Central memory CD8-positive, alpha-beta T cell (primary cell): Measurements from ENCODE around the gene SKI.
A peak's percentile ranks its signal among the peaks of the same experiment; 100 is the strongest.

Experiments
- ATAC-seq: fragments of 150-1000 bp; cut with Tn5 transposase; replicated peaks from 2 replicates; pipeline ENCODE4 v1.10.0; 2022; ENCODE audit warnings: mild to moderate bottlenecking, moderate FRiP score, moderate number of reproducible peaks; ENCODE audit not compliant: poor library complexity, severe bottlenecking; ENCODE audit errors: extremely low read depth
- DNase-seq, 2 donors: peaks; one replicate each; pipeline ENCODE4 v3.0.0; 2021; ENCODE audit warnings: low spot score in 2 of 2
- H3K27ac Mint-ChIP-seq: one replicate; pipeline ENCODE4 v1.8.0; 2022; ENCODE audit warnings: low read depth, mild to moderate bottlenecking, moderate library complexity, mixed read lengths
- H3K27me3 Mint-ChIP-seq: one replicate; pipeline ENCODE4 v1.8.0; 2022; ENCODE audit warnings: mixed read lengths
- H3K36me3 Mint-ChIP-seq: one replicate; pipeline ENCODE4 v1.8.0; 2022; ENCODE audit warnings: mild to moderate bottlenecking, moderate library complexity, mixed read lengths; ENCODE audit not compliant: insufficient read depth
- H3K4me1 Mint-ChIP-seq: one replicate; pipeline ENCODE4 v1.8.0; 2022; ENCODE audit warnings: mixed read lengths
- H3K4me3 Mint-ChIP-seq: one replicate; pipeline ENCODE4 v1.8.0; 2022; ENCODE audit warnings: mild to moderate bottlenecking, moderate library complexity, mixed read lengths
- H3K9me3 Mint-ChIP-seq: one replicate; pipeline ENCODE4 v1.8.0; 2022; ENCODE audit warnings: mixed read lengths

Gene SKI

GRCh38 chr1:2300004-2300771 lies 72.1 kb downstream of the SKI start:
- H3K36me3 Mint-ChIP-seq: peaks cover 51% of the 10 kb centered on the region
- H3K4me1 Mint-ChIP-seq: peaks cover 37% of the 10 kb centered on the region
- peak overlapping the region; percentile 98 for H3K27ac Mint-ChIP-seq
- H3K9me3 Mint-ChIP-seq: no peaks in the 10 kb centered on the region
- no peaks in the 10 kb centered on the region for H3K27me3 Mint-ChIP-seq
- H3K4me3 Mint-ChIP-seq: peak overlapping the region; percentile 74
- DNase-seq (peak; percentile 72 to 93), ATAC-seq (peak; percentile 74)

GRCh38 chr1:2300851-2301606 lies 72.9 kb downstream of the SKI start:
- Mint-ChIP-seq H3K9me3 (no peaks in the 10 kb centered on the region), H3K4me3 (peak overlapping the region; percentile 74), H3K4me1 (peaks cover 44% of the 10 kb centered on the region), H3K27me3 (no peaks in the 10 kb centered on the region), H3K27ac (peak overlapping the region; percentile 98), H3K36me3 (peaks cover 58% of the 10 kb centered on the region)
- peak; percentile 73 for ATAC-seq
- DNase-seq: peak; percentile 88 to 97

- DNase-seq (no peak), ATAC-seq (no peak)
- H3K4me1 Mint-ChIP-seq: peaks cover 40% of the 10 kb centered on the region
- peaks cover 60% of the 10 kb centered on the region for H3K36me3 Mint-ChIP-seq
- H3K27me3 Mint-ChIP-seq: no peaks in the 10 kb centered on the region
- H3K27ac Mint-ChIP-seq: peak overlapping the region; percentile 98
- H3K4me3 Mint-ChIP-seq: peak overlapping the region; percentile 74
- no peaks in the 10 kb centered on the region for H3K9me3 Mint-ChIP-seq
Measured at GRCh38 chr1:2301607-2302291, 73.6 kb downstream of the SKI start.

GRCh38 chr1:2302292-2302925 lies 74.3 kb downstream of the SKI start:
- Mint-ChIP-seq H3K36me3 (peaks cover 61% of the 10 kb centered on the region), H3K4me1 (peaks cover 39% of the 10 kb centered on the region), H3K27me3 (no peaks in the 10 kb centered on the region), H3K27ac (peak overlapping the region; percentile 98), H3K9me3 (no peaks in the 10 kb centered on the region), H3K4me3 (peak overlapping the region; percentile 37)
- DNase-seq (no peak), ATAC-seq (no peak)

- no peak for DNase-seq
- ATAC-seq: no peak
- Mint-ChIP-seq H3K36me3 (peaks cover 66% of the 10 kb centered on the region), H3K9me3 (no peaks in the 10 kb centered on the region), H3K4me1 (peaks cover 43% of the 10 kb centered on the region), H3K27ac (peak overlapping the region; percentile 95), H3K27me3 (no peaks in the 10 kb centered on the region), H3K4me3 (peak overlapping the region; percentile 37)
Measured at GRCh38 chr1:2303016-2303775, 75.1 kb downstream of the SKI start.

- Mint-ChIP-seq H3K4me3 (peak overlapping the region; percentile 37), H3K27ac (peak overlapping the region; percentile 95), H3K27me3 (no peaks in the 10 kb centered on the region), H3K9me3 (no peaks in the 10 kb centered on the region), H3K36me3 (peaks cover 69% of the 10 kb centered on the region), H3K4me1 (peaks cover 39% of the 10 kb centered on the region)
- DNase-seq (no peak), ATAC-seq (no peak)
Measured at GRCh38 chr1:2303781-2304180, 75.7 kb downstream of the SKI start.

GRCh38 chr1:2304282-2304681 lies 76.2 kb downstream of the SKI start:
- Mint-ChIP-seq H3K27ac (peak overlapping the region; percentile 95), H3K4me1 (peaks cover 36% of the 10 kb centered on the region), H3K36me3 (peaks cover 68% of the 10 kb centered on the region), H3K4me3 (peak overlapping the region; percentile 37), H3K9me3 (no peaks in the 10 kb centered on the region), H3K27me3 (no peaks in the 10 kb centered on the region)
- ATAC-seq: no peak
- DNase-seq: no peak

- peak overlapping the region; percentile 54 for H3K4me3 Mint-ChIP-seq
- peak; percentile 29 for ATAC-seq
- no peaks in the 10 kb centered on the region for H3K27me3 Mint-ChIP-seq
- H3K27ac Mint-ChIP-seq: peak overlapping the region; percentile 95
- no peaks in the 10 kb centered on the region for H3K9me3 Mint-ChIP-seq
- peaks cover 34% of the 10 kb centered on the region for H3K4me1 Mint-ChIP-seq
- peak in 1 of 2 donors; percentile 83 for DNase-seq
- H3K36me3 Mint-ChIP-seq: peaks cover 60% of the 10 kb centered on the region
Measured at GRCh38 chr1:2304921-2305681, 77.0 kb downstream of the SKI start.

GRCh38 chr1:2306151-2306978 lies 78.2 kb downstream of the SKI start:
- H3K9me3 Mint-ChIP-seq: no peaks in the 10 kb centered on the region
- H3K4me3 Mint-ChIP-seq: no peak overlapping the region
- no peak for DNase-seq
- no peak for ATAC-seq
- peaks cover 49% of the 10 kb centered on the region for H3K36me3 Mint-ChIP-seq
- H3K27me3 Mint-ChIP-seq: no peaks in the 10 kb centered on the region
- peak overlapping the region; percentile 95 for H3K27ac Mint-ChIP-seq
- H3K4me1 Mint-ChIP-seq: peaks cover 21% of the 10 kb centered on the region

GRCh38 chr1:2307064-2307605 lies 79.0 kb downstream of the SKI start:
- Mint-ChIP-seq H3K27ac (no peak overlapping the region), H3K27me3 (no peaks in the 10 kb centered on the region), H3K9me3 (no peaks in the 10 kb centered on the region), H3K36me3 (peaks cover 43% of the 10 kb centered on the region), H3K4me1 (peaks cover 17% of the 10 kb centered on the region), H3K4me3 (no peak overlapping the region)
- ATAC-seq (no peak), DNase-seq (no peak)
